ENCODE results near the gene SH3RF3. TPM values are rescaled to one million over a fixed set of nuclear protein-coding genes. Genes with fewer than 3 reads are reported as not detected.

Gene SH3RF3
- total and polyA plus RNA-seq, 4 donors, result 2.9 to 9.7 (median 8.6) TPM

DNA sequence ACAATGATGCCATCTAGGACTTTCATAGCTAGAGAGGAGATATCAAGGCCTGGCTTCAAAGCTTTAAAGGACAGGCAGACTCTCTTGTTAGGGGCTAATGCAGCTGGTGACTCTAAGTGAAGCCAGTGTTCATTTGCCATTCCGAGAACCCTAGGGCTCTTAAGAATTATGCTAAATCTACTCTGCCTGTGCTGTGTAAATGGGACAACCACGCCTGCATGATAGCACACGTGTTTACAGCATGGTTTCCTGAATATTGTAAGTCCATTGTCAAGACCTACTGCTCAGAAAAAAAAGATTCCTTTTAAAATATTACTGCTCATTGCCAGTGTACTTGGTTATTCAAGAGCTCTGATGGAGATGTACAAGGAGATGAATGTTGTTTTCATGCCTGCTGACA lies 296.4 kb downstream of the SH3RF3 start:
- Histone ChIP-seq H3K36me3 (ENCODE audit: control insufficient read depth in 4 of 4, insufficient read depth in 4 of 4, low read length in 4 of 4) (peaks cover 0 to 3% (median 0%) of the 10 kb centered on the region in 4 donors), H3K27ac (ENCODE audit: low read depth in 1 of 2, low read length in 1 of 2) (no peak overlapping the region), H3K9me3 (ENCODE audit: control insufficient read depth in 4 of 4, insufficient read depth in 3 of 4, low read length in 3 of 4) (no peaks in the 10 kb centered on the region), H3K9ac (ENCODE audit: insufficient read depth in 1 of 2, low read length in 2 of 2) (no peak overlapping the region), H3K4me1 (ENCODE audit: control insufficient read depth in 5 of 5, insufficient read depth in 5 of 5, low read length in 5 of 5) (peaks cover 0 to 6% (median 0%) of the 10 kb centered on the region in 5 donors), H3K27me3 (ENCODE audit: control insufficient read depth in 3 of 3, insufficient read depth in 3 of 3, low read length in 2 of 3) (no peaks in the 10 kb centered on the region), H3K4me3 (no peak overlapping the region)
- DNase-seq (no peak), ATAC-seq (ENCODE audit: insufficient read depth, low FRiP score) (no peak)
- WGBS, 2 donors, result 71 to 87% methylated on average over 3 of the region's 3 CpGs
- TF ChIP-seq CTCF (IDR thresholded peaks at IDR 0.05; ENCODE audit: control extremely low read depth, extremely low read depth), result no peak

GRCh38 chr2:109427661-109428091 lies 298.7 kb downstream of the SH3RF3 start:
- peaks cover 0 to 3% (median 0%) of the 10 kb centered on the region in 4 donors for H3K36me3 ChIP-seq (ENCODE audit: control insufficient read depth in 4 of 4, insufficient read depth in 4 of 4, low read length in 4 of 4)
- no peaks in the 10 kb centered on the region for H3K27me3 ChIP-seq (ENCODE audit: control insufficient read depth in 3 of 3, insufficient read depth in 3 of 3, low read length in 2 of 3)
- H3K9me3 ChIP-seq (ENCODE audit: control insufficient read depth in 4 of 4, insufficient read depth in 3 of 4, low read length in 3 of 4), result no peaks in the 10 kb centered on the region
- ATAC-seq (ENCODE audit: insufficient read depth, low FRiP score), result no peak
- H3K9ac ChIP-seq (ENCODE audit: insufficient read depth in 1 of 2, low read length in 2 of 2), result no peak overlapping the region
- no peak overlapping the region for H3K4me3 ChIP-seq
- no peaks in the 10 kb centered on the region for H3K4me1 ChIP-seq (ENCODE audit: control insufficient read depth in 5 of 5, insufficient read depth in 5 of 5, low read length in 5 of 5)
- no peak for TF ChIP-seq CTCF (IDR thresholded peaks at IDR 0.05; ENCODE audit: control extremely low read depth, extremely low read depth)
- no peak overlapping the region for H3K27ac ChIP-seq (ENCODE audit: low read depth in 1 of 2, low read length in 1 of 2)
- no peak for DNase-seq
- 88 to 96% methylated on average over 11 of the region's 11 CpGs for WGBS, 2 donors

- TF ChIP-seq CTCF (IDR thresholded peaks at IDR 0.05; ENCODE audit: control extremely low read depth, extremely low read depth), result no peak
- Histone ChIP-seq H3K36me3 (ENCODE audit: control insufficient read depth in 4 of 4, insufficient read depth in 4 of 4, low read length in 4 of 4) (peaks cover 0 to 4% (median 2%) of the 10 kb centered on the region in 4 donors), H3K4me3 (no peak overlapping the region), H3K9ac (ENCODE audit: insufficient read depth in 1 of 2, low read length in 2 of 2) (no peak overlapping the region), H3K9me3 (ENCODE audit: control insufficient read depth in 4 of 4, insufficient read depth in 3 of 4, low read length in 3 of 4) (peaks cover 0 to 1% (median 0%) of the 10 kb centered on the region in 4 donors), H3K27ac (ENCODE audit: low read depth in 1 of 2, low read length in 1 of 2) (no peak overlapping the region), H3K4me1 (ENCODE audit: control insufficient read depth in 5 of 5, insufficient read depth in 5 of 5, low read length in 5 of 5) (no peaks in the 10 kb centered on the region), H3K27me3 (ENCODE audit: control insufficient read depth in 3 of 3, insufficient read depth in 3 of 3, low read length in 2 of 3) (no peaks in the 10 kb centered on the region)
- WGBS, 2 donors, result 88 to 89% methylated on average over 12 of the region's 12 CpGs
- DNase-seq (no peak), ATAC-seq (ENCODE audit: insufficient read depth, low FRiP score) (no peak)
These were observed 299.3 kb downstream of the SH3RF3 start for GRCh38 chr2:109428281-109428680.

Measured in lung (tissue), 12 donors.